ENCODE results near the gene SRP54. TPM values are rescaled to one million over a fixed set of nuclear protein-coding genes. Genes with fewer than 3 reads are reported as not detected.

SRP54 gene
- total RNA-seq, 1 experiment from 2014 or later: 57.0 TPM

DNA sequence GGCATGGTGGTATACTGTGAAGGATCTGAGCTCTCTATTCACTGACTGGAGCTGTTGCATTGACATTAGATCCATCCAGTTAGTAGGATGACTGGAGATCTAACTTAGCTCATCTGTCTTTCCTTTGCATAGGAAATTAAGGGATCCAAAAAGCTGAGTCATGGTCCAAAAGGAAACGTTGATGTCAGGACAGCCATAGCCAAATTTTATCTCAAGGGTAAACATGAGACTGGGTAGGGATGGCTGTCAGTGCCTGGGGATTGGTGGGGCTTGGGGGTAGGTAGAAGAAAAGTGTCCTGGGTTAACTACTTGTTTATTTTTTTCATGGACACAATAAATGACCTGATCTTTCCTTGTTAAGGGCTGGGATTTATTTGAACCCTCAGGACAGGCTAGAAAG, 67.9 kb downstream of the SRP54 start:
- H3K9me3 Mint-ChIP-seq: no peaks in the 10 kb centered on the region
- H3K4me1 Mint-ChIP-seq: peaks cover 13% of the 10 kb centered on the region
- TF ChIP-seq, protein P1, sequence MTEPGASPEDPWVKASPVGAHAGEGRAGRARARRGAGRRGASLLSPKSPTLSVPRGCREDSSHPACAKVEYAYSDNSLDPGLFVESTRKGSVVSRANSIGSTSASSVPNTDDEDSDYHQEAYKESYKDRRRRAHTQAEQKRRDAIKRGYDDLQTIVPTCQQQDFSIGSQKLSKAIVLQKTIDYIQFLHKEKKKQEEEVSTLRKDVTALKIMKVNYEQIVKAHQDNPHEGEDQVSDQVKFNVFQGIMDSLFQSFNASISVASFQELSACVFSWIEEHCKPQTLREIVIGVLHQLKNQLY (CRISPR knock-in tag; IDR thresholded peaks at IDR 0.05): no peak
- no peak for TF ChIP-seq ETV6 (CRISPR knock-in tag; IDR thresholded peaks at IDR 0.05)
- no peak for TF ChIP-seq RELA (CRISPR knock-in tag; IDR thresholded peaks at IDR 0.05; ENCODE audit: borderline replicate concordance)
- TF ChIP-seq, protein P2, sequence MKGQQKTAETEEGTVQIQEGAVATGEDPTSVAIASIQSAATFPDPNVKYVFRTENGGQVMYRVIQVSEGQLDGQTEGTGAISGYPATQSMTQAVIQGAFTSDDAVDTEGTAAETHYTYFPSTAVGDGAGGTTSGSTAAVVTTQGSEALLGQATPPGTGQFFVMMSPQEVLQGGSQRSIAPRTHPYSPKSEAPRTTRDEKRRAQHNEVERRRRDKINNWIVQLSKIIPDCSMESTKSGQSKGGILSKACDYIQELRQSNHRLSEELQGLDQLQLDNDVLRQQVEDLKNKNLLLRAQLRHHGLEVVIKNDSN (CRISPR knock-in tag; IDR thresholded peaks at IDR 0.05): no peak
- TF ChIP-seq, protein P3, sequence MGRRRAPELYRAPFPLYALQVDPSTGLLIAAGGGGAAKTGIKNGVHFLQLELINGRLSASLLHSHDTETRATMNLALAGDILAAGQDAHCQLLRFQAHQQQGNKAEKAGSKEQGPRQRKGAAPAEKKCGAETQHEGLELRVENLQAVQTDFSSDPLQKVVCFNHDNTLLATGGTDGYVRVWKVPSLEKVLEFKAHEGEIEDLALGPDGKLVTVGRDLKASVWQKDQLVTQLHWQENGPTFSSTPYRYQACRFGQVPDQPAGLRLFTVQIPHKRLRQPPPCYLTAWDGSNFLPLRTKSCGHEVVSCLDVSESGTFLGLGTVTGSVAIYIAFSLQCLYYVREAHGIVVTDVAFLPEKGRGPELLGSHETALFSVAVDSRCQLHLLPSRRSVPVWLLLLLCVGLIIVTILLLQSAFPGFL (CRISPR knock-in tag; IDR thresholded peaks at IDR 0.05; ENCODE audit: borderline replicate concordance): no peak
- TF ChIP-seq, protein P4, sequence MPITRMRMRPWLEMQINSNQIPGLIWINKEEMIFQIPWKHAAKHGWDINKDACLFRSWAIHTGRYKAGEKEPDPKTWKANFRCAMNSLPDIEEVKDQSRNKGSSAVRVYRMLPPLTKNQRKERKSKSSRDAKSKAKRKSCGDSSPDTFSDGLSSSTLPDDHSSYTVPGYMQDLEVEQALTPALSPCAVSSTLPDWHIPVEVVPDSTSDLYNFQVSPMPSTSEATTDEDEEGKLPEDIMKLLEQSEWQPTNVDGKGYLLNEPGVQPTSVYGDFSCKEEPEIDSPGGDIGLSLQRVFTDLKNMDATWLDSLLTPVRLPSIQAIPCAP (CRISPR knock-in tag; IDR thresholded peaks at IDR 0.05): no peak
- TF ChIP-seq, protein P5, sequence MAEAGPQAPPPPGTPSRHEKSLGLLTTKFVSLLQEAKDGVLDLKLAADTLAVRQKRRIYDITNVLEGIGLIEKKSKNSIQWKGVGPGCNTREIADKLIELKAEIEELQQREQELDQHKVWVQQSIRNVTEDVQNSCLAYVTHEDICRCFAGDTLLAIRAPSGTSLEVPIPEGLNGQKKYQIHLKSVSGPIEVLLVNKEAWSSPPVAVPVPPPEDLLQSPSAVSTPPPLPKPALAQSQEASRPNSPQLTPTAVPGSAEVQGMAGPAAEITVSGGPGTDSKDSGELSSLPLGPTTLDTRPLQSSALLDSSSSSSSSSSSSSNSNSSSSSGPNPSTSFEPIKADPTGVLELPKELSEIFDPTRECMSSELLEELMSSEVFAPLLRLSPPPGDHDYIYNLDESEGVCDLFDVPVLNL (CRISPR knock-in tag; IDR thresholded peaks at IDR 0.05; ENCODE audit: borderline replicate concordance, low read depth): no peak
- TF ChIP-seq, protein P6, sequence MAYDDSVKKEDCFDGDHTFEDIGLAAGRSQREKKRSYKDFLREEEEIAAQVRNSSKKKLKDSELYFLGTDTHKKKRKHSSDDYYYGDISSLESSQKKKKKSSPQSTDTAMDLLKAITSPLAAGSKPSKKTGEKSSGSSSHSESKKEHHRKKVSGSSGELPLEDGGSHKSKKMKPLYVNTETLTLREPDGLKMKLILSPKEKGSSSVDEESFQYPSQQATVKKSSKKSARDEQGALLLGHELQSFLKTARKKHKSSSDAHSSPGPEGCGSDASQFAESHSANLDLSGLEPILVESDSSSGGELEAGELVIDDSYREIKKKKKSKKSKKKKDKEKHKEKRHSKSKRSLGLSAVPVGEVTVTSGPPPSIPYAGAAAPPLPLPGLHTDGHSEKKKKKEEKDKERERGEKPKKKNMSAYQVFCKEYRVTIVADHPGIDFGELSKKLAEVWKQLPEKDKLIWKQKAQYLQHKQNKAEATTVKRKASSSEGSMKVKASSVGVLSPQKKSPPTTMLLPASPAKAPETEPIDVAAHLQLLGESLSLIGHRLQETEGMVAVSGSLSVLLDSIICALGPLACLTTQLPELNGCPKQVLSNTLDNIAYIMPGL (CRISPR knock-in tag; IDR thresholded peaks at IDR 0.05): no peak
- ATAC-seq (no peak), DNase-seq (ENCODE audit: low spot score) (no peak)
- H3K4me3 Mint-ChIP-seq: no peak overlapping the region
- no peaks in the 10 kb centered on the region; the same call in 1 of the 2 replicates for H3K27me3 Mint-ChIP-seq (ENCODE audit: low read depth)
- CTCF ChIA-PET: no interaction called here
- no peak overlapping the region for H3K27ac Mint-ChIP-seq
- H3K36me3 Mint-ChIP-seq: peaks cover 11% of the 10 kb centered on the region
- POLR2A ChIA-PET: interaction anchor here (0.5 kb wide), 1 partner anchor 38 kb away, joined by 6 read pairs; no protein-coding TSS in a partner anchor

DNA sequence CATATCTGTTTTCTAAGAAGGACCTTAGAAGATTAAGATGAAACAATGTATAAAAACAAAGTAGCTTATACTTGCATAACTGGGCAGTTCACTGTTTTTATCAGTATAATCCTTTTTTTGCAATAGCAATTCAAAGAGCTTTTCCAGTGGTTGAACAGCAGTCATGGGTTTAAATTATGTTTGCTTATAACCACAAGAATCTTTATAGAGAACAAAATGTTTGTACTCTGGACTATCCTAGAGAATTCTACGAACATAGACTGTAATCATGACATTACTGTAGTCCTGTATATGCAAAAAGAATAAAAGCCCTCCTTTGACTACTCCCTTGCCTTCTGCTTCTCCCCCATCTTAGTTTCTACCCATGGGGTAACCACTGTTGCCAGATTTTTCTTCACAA, 69.0 kb downstream of the SRP54 start:
- H3K4me3 Mint-ChIP-seq: no peak overlapping the region
- ATAC-seq (no peak), DNase-seq (ENCODE audit: low spot score) (no peak)
- H3K36me3 Mint-ChIP-seq: peaks cover 11% of the 10 kb centered on the region
- CTCF ChIA-PET: no interaction called here
- POLR2A ChIA-PET: no interaction called here
- no peaks in the 10 kb centered on the region for H3K9me3 Mint-ChIP-seq
- no peaks in the 10 kb centered on the region for H3K27me3 Mint-ChIP-seq (ENCODE audit: low read depth)
- no peak overlapping the region for H3K27ac Mint-ChIP-seq
- H3K4me1 Mint-ChIP-seq: peaks cover 10% of the 10 kb centered on the region
- TF ChIP-seq ZNF219 (CRISPR knock-in tag; IDR thresholded peaks at IDR 0.05; ENCODE audit: borderline replicate concordance): no peak
- TF ChIP-seq, protein P7, sequence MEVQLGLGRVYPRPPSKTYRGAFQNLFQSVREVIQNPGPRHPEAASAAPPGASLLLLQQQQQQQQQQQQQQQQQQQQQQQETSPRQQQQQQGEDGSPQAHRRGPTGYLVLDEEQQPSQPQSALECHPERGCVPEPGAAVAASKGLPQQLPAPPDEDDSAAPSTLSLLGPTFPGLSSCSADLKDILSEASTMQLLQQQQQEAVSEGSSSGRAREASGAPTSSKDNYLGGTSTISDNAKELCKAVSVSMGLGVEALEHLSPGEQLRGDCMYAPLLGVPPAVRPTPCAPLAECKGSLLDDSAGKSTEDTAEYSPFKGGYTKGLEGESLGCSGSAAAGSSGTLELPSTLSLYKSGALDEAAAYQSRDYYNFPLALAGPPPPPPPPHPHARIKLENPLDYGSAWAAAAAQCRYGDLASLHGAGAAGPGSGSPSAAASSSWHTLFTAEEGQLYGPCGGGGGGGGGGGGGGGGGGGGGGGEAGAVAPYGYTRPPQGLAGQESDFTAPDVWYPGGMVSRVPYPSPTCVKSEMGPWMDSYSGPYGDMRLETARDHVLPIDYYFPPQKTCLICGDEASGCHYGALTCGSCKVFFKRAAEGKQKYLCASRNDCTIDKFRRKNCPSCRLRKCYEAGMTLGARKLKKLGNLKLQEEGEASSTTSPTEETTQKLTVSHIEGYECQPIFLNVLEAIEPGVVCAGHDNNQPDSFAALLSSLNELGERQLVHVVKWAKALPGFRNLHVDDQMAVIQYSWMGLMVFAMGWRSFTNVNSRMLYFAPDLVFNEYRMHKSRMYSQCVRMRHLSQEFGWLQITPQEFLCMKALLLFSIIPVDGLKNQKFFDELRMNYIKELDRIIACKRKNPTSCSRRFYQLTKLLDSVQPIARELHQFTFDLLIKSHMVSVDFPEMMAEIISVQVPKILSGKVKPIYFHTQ (CRISPR knock-in tag; IDR thresholded peaks at IDR 0.05): no peak
- TF ChIP-seq, protein P8, sequence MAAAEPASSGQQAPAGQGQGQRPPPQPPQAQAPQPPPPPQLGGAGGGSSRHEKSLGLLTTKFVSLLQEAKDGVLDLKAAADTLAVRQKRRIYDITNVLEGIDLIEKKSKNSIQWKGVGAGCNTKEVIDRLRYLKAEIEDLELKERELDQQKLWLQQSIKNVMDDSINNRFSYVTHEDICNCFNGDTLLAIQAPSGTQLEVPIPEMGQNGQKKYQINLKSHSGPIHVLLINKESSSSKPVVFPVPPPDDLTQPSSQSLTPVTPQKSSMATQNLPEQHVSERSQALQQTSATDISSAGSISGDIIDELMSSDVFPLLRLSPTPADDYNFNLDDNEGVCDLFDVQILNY (CRISPR knock-in tag; IDR thresholded peaks at IDR 0.05): no peak
- TF ChIP-seq FOXP1 (CRISPR knock-in tag; IDR thresholded peaks at IDR 0.05; ENCODE audit: borderline replicate concordance): no peak
- no peak for TF ChIP-seq ZNF396 (CRISPR knock-in tag; IDR thresholded peaks at IDR 0.05; ENCODE audit: borderline replicate concordance)
- no peak for TF ChIP-seq NR2C2 (CRISPR knock-in tag; IDR thresholded peaks at IDR 0.05)
- TF ChIP-seq, protein P9, sequence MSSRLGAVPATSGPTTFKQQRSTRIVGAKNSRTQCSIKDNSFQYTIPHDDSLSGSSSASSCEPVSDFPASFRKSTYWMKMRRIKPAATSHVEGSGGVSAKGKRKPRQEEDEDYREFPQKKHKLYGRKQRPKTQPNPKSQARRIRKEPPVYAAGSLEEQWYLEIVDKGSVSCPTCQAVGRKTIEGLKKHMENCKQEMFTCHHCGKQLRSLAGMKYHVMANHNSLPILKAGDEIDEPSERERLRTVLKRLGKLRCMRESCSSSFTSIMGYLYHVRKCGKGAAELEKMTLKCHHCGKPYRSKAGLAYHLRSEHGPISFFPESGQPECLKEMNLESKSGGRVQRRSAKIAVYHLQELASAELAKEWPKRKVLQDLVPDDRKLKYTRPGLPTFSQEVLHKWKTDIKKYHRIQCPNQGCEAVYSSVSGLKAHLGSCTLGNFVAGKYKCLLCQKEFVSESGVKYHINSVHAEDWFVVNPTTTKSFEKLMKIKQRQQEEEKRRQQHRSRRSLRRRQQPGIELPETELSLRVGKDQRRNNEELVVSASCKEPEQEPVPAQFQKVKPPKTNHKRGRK (CRISPR knock-in tag; IDR thresholded peaks at IDR 0.05; ENCODE audit: borderline replicate concordance): no peak
- no peak for TF ChIP-seq EMX1 (CRISPR knock-in tag; IDR thresholded peaks at IDR 0.05)
- TF ChIP-seq ATF1 (CRISPR knock-in tag; IDR thresholded peaks at IDR 0.05): no peak
- no peak for TF ChIP-seq CBFB (CRISPR knock-in tag; IDR thresholded peaks at IDR 0.05; ENCODE audit: low read depth)
